Erythroblast (primary cell): ENCODE results near the gene MRPL57.
"Not testable (repeated sequence)": the region's sequence is repeated elsewhere in the genome, so short reads cannot be mapped to it uniquely, and the experiment has no call there.

Source experiments
- GATA1 ChIP-seq: IDR thresholded peaks from 2 replicates; pipeline ENCODE4 v1.6.1; 2011; ENCODE audit warnings: low read depth, mild to moderate bottlenecking, control low read depth, low read length, moderate library complexity
- POLR2A ChIP-seq: IDR thresholded peaks from 2 replicates; pipeline ENCODE4 v1.6.1; 2011; ENCODE audit warnings: mild to moderate bottlenecking, low read length

DNA sequence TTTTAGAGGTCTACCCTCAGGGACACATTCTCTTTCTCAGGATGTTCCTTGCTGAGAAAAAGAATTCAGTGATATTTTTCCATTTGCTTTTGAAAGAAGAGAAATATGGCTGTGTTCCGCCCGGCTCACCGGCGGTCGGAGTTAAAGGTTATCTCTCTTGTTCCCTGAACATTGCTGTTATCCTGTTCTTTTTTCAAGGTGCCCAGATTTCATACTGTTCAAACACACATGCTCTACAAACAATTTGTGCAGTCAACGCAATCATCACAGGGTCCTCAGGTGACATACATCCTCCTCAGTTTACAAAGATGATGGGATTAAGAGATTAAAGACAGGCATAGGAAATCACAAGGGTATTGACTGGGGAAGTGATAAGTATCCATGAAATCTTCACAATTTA lies 40.6 kb upstream of the MRPL57 start:
- not testable (repeated sequence) for TF ChIP-seq POLR2A, GATA1
